ENCODE data around the gene ZIC4. TPM values are rescaled to one million over a fixed set of nuclear protein-coding genes. Genes with fewer than 3 reads are reported as not detected.

The ZIC4 gene
- total and polyA plus RNA-seq, 9 of the 15 experiments (the other 6 are each of a cell fraction or from before 2014, with no cell fraction given) = not detected

- in situ Hi-C loops (cut with MboI) (no loop called here), intact Hi-C loops (cut with micrococcal nuclease) (no loop called here)
- TF ChIP-seq GMEB1 (CRISPR knock-in tag; IDR thresholded peaks at IDR 0.05) = no peak
- TF ChIP-seq CGGBP1 (CRISPR knock-in tag; IDR thresholded peaks at IDR 0.05) = no peak
- TF ChIP-seq, protein P1, sequence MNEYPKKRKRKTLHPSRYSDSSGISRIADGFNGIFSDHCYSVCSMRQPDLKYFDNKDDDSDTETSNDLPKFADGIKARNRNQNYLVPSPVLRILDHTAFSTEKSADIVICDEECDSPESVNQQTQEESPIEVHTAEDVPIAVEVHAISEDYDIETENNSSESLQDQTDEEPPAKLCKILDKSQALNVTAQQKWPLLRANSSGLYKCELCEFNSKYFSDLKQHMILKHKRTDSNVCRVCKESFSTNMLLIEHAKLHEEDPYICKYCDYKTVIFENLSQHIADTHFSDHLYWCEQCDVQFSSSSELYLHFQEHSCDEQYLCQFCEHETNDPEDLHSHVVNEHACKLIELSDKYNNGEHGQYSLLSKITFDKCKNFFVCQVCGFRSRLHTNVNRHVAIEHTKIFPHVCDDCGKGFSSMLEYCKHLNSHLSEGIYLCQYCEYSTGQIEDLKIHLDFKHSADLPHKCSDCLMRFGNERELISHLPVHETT (CRISPR knock-in tag; conservative IDR thresholded peaks at IDR 0.05 in 1 of 2, IDR thresholded peaks at IDR 0.05 in 1 of 2) = no peak
- TF ChIP-seq HMGN3 (IDR thresholded peaks at IDR 0.05; ENCODE audit: borderline replicate concordance, extremely low read depth, insufficient read length, low read depth, low read length) = no peak
- no peak for TF ChIP-seq FOXA1 (IDR thresholded peaks at IDR 0.05; ENCODE audit: borderline replicate concordance)
- no peak for TF ChIP-seq ETS2 (tag; IDR thresholded peaks at IDR 0.05; ENCODE audit: borderline replicate concordance, poor library complexity, severe bottlenecking)
- TF ChIP-seq SMAD3 (CRISPR knock-in tag; conservative IDR thresholded peaks at IDR 0.05) = no peak
- no peak for TF ChIP-seq ZNF589 (CRISPR knock-in tag; IDR thresholded peaks at IDR 0.05; ENCODE audit: low read depth)
- TF ChIP-seq MCM7 (IDR thresholded peaks at IDR 0.05) = no peak
- Histone ChIP-seq H3K27me3 (ENCODE audit: control insufficient read depth in 2 of 2, insufficient read depth in 2 of 2, low read length in 2 of 2) (peaks cover 0 to 26% of the 10 kb centered on the region in 2 experiments; a peak in 3 of 5 replicates), H2AFZ (ENCODE audit: low read depth, low read length) (no peak overlapping the region), H3K9me1 (ENCODE audit: control insufficient read depth, insufficient read depth, low read length) (no peaks in the 10 kb centered on the region), H3K9ac (ENCODE audit: insufficient read depth in 1 of 2, low read depth in 2 of 2, low read length in 2 of 2) (no peak overlapping the region), H3K36me3 (ENCODE audit: control insufficient read depth, insufficient read depth, low read length) (no peaks in the 10 kb centered on the region), H3K4me3 (no peak overlapping the region), H3K4me1 (replicated peaks in 1 of 2; ENCODE audit: control insufficient read depth in 2 of 2, insufficient read depth in 2 of 2, low read length in 2 of 2) (no peaks in the 10 kb centered on the region), H3K79me2 (ENCODE audit: control insufficient read depth, insufficient read depth, low read length) (no peaks in the 10 kb centered on the region), H3K27ac (ENCODE audit: extremely low read depth, low read depth, low read length) (no peak overlapping the region), H4K20me1 (replicated peaks; ENCODE audit: control insufficient read depth, insufficient read depth, low read length) (no peaks in the 10 kb centered on the region), H3K9me3 (replicated peaks; ENCODE audit: control insufficient read depth, insufficient read depth, low read depth, low read length) (no peaks in the 10 kb centered on the region), H3K4me2 (ENCODE audit: insufficient read depth, low read length) (no peak overlapping the region)
- BruUV-seq (replicated peaks) = no TSS peak
- DNase-seq (ENCODE audit: extremely low read depth in 1 of 4, low spot score in 3 of 4) (no peak), FAIRE-seq (no peak), ATAC-seq (no peak)
- 1% methylated on average over 17 of the region's 18 CpGs for whole genome bisulfite sequencing (ENCODE audit: insufficient coverage, low coverage, missing lambda C conversion rate)
- ChIA-PET CTCF (ENCODE audit: low intra/inter-chr PET ratio) (no interaction called here), POLR2A (no interaction called here)
Measured at GRCh38 chr3:147355084-147355752, 51.1 kb downstream of the ZIC4 start.

Data from K562 (cell line).